GM18907 (cell line): Measurements from ENCODE around the gene ZNF653.
"Not testable (repeated sequence)": the region's sequence is repeated elsewhere in the genome, so short reads cannot be mapped to it uniquely, and the experiment has no call there.

ENCODE experiments used
- ATAC-seq: cut with Tn5 transposase; IDR thresholded peaks from one replicate; pipeline ENCODE4 v1.9.1; 2021; ENCODE audit warnings: mild to moderate bottlenecking, moderate library complexity; ENCODE audit not compliant: unreplicated experiment

The ZNF653 gene

DNA sequence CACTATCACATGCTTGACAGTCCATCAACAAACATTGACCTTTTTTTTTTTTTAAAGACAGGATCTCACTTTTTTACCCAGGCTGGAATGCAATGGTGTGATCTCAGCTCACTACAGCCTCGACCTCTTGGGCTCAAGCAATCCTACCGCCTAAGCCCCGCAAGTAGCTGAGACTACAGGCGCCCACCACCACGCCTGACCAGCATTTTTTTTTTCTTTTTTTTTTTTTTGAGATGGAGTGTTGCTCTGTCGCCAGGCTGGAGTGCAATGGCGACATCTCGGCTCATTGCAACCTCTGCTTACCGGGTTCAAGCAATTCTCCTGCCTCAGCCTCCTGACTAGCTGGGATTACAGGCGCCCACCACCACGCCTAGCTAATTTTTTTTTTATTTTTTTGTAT, 46.7 kb downstream of the ZNF653 start:
- ATAC-seq, result not testable (repeated sequence)

DNA sequence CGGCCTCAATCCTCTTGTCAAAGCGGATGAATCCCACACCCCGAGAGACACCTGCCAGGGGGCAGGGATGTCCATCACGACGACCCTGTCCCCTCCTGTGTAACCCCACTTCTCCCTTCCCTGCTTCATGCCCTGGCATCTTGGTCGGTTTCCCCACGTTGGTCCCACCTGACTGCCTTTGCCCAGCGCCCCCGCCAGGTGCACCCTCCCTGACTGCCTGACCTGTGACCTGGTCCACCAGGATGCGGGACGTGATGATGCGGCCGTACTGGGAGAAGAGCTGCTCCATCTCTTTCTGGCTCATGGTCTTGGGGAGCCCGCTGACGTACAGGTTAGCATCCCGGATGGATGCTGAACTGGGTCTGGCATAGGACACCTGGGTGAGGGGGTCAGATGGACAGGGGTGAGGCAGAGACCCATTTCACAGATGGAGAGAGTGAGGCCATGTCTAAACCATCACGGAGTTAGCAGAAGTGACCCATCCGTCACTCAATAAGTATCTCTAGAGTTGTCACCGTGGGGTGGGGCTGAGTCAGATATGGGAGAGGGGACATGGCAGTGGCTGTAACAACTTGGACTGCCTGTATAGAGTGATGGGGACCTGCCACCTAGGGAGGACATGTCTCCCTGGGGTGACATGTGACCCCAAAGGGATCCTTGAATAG, 47.3 kb downstream of the ZNF653 start:
- ATAC-seq, result no peak

DNA sequence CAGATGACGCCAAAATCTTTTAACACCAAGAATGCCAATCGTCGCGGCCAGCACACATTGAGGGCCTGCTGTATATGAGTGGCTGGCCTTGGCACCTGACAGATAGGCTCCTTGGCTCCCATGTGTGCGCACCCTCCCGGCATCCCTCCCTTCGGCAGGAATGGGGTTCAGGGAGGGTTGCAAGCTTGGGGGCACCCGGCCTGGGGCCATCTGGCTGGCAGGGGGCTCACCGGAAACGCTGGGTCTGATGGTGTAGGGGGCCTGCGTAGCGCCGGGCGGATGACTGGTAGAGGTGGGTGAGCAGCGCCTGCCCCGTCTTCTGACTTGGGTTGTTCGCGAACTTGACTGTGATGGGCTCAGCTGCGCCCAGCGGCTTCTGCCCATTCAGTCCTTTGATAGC, 47.8 kb downstream of the ZNF653 start:
- no peak for ATAC-seq

DNA sequence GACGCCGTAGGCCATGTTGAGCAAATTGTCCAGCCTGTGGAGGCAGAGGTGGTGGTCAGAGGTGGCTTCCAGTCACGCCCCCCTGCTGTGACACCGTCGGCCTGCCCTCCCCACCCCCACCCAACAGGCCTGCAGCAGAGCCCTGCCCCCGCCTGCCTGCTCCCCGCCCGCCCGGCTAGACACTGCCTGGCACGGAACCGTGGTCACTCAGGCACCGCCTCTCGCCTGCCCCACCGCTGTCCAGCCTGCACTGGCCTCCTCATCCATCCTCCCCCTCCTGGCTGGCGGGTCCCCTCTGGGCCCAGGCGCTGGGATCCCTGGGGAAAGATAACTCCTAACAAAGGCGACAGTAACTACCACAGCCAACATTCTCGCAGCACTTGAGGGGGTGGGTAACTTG, 48.5 kb downstream of the ZNF653 start:
- ATAC-seq, result no peak

DNA sequence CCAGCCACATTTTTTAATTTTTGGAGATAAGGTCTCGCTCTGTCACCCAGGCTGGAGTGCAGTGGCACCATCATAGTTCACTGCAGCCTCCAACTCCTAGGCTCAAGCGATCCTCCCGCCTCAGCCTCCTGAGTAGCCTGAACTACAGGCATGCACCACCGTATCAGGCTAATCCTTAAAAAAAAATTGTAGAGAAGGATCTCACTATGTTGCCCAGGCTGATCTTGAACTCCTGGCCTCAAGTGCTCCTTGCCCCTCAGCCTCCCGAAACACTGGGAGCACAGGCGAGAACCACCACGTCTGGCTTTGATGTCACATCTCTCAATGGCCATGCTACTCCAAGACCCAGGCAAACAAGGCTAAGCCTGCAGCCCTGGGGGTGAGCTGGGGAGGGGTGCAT, 49.0 kb downstream of the ZNF653 start:
- ATAC-seq, result no peak

DNA sequence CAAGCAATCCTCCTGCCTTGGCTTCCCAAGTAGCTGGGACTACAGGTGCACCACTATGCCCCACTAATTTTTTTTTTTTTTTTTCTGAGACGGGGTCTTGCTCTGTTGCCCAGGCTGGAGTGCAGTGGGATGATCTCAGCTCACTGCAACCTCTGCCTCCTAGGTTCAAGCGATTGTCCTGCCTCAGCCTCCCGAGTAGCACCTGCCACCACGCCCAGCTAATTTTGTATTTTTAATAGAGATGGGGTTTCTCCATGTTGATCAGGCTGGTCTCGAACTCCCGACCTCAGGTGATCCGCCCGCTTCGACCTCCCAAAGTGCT, 50.4 kb downstream of the ZNF653 start:
- not testable (repeated sequence) for ATAC-seq

DNA sequence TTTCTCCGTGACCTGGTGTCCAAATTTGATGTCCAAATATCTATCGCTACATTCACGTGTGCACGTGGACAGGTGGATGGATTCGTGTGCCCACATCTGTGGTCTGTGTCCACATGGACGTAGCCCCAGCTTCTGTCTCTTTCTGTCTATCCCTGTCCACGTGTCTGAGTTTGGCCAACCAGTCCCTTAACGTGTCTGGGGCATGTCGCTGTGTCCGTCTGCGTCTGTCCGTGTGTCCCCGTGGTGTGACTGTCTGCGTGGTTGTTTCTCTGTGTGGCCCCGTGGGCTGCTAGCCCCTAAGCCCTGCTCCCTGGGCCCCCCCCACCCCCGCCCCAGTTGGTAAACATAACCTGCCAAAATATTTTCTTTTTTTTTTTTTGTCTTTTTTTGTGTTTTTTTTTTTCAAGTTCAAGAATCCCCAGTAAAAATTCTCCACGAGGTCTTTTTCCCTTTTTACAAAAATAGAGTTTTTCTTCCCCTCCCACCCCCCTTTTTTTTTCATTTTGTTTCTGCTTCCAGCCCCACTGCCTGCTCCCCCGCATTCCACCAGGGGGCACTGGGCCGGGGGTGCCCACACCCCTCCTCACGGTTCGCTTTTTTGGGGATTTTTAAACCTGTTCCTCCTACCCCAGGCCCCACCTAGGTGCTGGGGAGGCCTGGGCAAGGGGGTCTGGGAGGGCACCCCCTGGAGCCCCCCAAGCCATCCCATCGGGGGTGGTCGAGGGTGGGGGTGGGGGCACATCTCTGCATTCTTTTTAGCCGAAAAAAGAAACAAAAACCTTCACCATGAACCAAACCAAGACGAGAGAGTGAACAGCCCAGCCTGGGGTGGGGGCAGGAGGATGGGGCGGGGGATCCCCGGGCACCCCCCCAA, 51.9 kb downstream of the ZNF653 start:
- ATAC-seq, result no peak

DNA sequence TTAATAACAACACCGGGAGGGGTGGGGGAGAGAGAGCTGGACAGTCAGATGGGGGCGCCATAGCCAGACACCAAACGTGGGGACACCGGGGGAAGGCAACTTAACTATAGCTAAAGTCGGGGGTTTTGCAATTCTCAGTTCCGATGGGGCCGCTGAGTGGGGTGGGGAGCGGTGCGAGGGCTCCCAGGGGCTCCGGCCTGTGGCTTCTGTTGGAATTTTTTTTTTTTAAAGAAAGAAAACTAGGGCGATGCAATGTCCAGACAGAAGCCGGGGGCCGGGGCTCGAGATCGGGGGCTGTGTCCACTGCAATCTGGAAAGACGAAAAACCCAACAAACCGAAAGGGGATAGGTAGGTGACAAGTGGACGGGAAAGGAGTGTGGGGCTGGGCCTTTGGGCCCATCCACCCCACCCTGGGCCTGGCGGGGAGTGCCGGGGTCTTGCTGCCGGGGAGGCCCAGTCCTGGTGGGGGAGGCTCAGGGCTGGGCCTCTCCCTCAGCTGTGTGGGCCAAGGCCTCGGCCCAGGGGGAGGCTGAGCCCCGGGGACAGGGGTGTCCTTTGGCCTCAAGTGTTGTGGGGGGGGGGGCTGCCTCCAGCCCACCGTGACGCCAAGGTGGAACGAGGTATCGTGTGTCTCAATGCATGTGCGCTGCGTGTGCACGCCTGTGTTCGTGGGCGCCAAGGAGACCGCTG, 52.9 kb downstream of the ZNF653 start:
- ATAC-seq, result no peak

DNA sequence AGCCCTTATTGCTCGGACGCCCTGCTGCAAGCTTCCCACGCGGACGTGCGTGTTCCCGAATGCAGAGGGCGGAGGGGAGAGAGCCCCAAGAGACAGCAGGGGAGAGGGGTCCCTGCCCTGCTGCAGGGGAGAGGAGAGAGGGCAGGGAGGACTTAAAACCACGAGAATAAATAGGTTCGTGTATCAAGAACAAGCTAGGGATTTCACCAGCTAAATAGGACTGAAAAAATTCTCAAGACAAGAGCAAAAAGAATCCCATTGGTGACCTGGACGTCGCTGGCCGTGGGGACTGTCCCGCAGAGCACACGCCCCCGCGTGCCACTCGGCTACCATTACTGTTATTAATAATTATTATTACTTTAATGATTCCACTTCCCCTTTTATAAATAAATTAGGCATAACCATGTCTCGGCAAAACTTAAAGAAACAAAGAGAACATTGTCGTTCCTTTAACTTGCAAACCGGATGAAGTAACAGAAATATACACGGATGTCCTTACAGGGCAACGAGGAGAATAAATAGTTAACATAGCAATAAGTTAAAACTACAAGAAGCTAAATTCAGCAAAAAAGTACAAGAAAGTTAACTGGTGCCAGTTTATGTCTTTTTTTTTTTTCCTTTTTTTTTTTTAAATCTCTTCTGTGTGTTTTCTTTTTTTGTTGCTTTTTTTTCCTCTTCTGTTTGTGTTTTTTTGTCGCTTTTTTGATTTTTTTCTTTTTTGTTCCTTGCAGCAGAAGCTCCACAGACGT, 53.6 kb downstream of the ZNF653 start:
- no peak for ATAC-seq

DNA sequence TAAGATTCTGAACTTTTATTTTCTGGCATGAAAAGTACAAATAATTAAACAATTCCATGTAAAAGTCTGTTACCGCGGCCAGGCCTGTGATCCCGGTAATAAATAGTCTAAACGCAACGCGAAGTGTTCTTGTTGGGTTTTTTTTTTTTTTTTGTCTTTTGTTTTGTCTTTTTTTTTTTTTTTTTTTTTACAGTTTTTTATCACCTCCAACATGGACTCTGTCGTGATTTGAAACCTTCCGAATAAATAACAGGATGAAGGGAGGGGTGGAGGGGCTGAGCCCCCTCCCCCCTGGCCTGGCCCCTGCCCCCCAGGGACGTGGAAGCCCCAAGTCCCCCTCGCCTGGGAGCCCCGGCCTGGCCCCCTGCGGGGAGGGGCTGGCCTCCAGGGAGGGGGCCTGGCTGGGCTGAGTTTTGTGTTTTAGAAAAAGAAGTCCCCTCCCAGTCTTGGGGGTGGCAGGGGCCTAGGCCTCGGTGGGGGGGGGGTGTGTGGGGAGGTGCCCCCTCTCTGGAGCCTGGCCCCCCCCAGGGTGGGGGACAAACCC, 54.2 kb downstream of the ZNF653 start:
- ATAC-seq, result no peak

DNA sequence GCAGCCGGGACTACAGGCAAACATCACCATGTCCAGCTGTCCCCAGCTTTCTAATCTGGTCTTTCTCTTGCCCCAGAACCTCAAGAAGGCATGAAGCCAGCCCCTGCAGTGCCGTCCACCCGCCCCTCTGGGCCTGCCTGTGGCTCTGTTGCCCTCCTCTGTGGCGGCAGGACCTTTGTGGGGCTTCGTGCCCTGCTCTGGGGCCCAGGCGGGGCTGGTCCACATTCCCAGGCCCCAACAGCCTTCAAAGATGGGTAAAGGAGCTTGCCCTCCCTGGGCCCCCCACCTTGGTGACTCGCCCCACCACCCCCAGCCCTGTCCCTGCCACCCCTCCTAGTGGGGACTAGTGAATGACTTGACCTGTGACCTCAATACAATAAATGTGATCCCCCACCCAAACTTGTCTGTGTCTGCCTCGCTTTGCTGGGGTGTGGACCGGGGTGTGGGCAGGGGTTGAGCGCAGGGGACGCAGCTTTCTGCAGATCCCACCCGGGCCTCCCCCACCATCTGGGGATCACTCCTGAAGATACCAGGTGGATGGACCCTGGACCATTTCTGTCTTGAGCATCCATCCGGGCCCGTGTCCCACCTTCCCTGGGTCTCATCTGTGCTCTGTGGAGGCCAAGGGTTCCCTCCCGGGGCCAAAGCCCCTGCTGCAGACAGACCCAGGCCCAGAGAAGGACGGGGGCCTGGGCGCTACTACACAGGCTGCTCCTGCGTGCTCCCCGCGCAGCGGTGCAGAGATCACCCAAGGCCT, 54.9 kb downstream of the ZNF653 start:
- no peak for ATAC-seq

DNA sequence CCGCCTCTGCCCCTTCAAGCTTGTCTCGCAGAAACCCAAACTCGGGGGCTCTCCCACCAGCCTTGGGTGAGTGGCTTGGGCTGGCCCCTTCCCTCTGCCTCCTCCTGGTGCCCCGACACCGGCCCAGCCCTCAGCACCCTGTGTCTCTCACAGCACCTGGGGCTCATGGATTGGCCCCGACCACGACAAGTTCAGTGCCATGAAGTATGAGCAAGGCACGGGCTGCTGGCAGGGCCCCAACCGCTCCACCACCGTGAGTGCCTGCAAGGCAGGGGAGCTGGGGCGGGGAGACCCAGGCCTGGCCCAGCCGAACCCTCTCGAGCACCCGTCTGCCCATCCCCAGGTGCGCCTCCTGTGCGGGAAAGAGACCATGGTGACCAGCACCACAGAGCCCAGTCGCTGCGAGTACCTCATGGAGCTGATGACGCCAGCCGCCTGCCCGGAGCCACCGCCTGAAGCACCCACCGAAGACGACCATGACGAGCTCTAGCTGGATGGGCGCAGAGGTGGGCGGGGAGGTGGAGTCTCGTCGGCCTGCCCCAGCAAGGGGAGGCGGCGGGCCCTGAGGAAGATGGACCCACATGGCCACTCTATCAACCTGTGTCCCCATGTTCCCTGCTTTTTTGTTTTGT, 56.6 kb downstream of the ZNF653 start:
- no peak for ATAC-seq

DNA sequence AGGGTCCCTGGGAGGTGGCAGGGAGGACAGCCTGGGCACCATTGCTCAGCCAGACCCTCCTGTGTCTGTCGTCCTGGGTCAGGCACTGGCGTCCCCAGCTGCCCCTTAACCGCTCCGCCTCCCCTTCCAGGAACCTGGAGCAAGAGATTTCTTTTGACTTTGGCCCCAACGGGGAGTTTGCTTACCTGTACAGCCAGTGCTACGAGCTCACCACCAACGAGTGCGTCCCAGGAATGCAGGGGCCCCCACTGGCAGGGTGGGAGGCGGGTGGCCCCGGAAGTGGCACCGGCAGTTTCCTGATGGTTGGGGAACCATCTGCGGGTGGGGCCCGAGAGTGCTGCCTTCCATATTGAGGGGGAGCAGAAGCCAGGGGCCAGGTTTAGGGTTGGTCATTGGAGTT, 57.2 kb downstream of the ZNF653 start:
- no peak for ATAC-seq

DNA sequence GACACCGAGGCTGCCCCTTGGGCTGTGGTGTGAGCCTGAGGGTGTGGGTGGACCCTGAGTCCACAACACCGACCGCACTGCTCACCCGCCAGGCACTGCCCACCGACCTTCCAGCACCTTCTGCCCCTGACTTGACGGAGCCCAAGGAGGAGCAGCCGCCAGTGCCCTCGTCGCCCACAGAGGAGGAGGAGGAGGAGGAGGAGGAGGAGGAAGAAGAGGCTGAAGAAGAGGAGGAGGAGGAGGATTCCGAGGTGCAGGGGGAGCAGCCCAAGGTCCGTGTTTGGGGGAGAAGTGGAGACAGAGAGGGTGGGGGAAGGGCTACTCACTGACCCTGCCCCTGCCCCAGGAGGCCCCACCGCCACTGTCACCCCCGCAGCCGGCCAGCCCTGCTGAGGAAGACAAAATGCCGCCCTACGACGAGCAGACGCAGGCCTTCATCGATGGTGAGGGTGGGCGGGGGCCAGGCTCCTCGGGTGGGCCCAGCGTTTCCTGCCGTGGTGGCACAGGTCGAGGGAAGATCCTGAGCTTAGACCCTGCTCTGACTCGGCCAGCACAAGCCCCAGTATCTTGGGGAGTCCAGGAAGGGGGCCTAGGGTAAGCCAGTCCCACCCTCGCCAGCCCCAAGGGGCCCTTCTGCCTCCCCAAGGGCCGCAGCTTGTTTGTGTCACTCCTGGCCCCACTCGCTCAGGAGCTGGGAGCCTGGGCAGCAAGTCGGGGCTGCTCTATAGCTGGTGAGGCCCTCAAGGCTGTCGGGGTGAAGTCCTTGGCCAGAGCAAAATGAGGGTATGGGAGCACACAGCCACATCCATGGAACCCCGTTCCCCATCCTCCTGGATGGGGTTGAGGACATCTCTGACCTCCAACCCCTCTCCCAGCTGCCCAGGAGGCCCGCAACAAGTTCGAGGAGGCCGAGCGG, 58.0 kb downstream of the ZNF653 start:
- no peak for ATAC-seq

DNA sequence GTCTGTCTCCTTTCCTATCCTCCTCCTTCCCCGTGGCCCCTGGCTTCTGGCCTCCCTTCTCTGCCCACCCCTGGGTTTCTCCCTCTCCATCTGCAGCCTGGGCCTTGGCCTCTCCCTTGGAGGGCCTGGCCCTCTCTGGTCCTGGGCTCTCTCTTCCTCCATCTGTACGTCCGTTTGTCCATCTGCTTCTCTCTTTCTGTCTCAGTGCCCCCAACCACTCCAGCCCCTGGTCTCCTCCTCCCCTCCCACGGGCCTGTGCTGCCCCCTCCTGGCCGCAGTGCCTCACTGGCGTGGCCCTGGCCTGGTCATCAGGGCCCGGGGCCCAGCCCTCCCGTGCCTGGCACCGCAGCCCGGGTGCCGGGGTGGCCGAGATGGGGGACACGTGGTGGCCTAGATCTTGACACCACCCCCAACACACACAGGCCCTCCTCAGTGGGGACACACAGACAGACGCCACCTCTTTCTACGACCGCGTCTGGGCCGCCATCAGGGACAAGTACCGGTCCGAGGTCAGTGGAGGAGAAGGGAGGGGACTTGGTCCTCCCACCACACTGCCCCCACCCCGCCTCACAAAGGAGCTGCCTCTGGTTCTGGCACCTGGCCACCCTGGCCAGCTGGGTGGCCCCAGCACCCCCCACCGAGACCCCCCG, 58.9 kb downstream of the ZNF653 start:
- no peak for ATAC-seq

DNA sequence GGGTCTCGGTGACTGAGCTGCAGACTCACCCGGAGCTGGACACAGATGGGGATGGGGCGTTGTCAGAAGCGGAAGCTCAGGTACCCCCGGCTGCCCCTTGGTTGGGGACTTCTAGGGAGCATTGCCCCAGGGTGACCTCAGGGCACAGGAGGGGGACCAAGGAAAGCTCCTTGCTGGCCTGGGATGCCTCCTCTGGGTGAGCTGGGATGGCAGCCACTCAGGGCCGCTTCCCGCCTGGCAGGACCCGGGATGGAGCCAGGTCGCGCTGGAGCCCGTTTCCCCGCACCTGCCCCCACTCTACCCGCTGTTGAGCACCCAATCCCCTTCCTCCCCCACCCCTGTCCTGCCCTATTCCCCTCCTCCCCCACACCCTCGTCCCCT, 59.4 kb downstream of the ZNF653 start:
- ATAC-seq, result no peak

DNA sequence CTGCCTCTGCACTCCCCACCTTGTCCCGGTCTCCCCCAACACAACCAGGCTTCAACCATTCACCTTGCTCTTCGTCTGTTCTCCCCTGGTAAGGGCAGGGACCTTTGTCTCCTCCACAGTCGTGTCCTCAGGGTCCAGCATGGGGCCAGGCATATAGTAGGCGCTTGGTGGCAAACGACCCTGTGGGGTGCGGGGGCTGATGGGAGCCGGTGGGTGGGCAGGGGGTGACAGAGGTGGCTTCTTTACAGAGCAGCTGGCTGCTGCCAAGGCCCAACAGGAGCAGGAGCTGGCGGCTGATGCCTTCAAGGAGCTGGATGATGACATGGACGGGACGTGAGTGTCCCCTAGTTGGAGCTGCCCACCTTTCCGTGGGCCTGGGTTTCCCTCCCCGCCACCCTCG, 60.5 kb downstream of the ZNF653 start:
- ATAC-seq, result no peak

DNA sequence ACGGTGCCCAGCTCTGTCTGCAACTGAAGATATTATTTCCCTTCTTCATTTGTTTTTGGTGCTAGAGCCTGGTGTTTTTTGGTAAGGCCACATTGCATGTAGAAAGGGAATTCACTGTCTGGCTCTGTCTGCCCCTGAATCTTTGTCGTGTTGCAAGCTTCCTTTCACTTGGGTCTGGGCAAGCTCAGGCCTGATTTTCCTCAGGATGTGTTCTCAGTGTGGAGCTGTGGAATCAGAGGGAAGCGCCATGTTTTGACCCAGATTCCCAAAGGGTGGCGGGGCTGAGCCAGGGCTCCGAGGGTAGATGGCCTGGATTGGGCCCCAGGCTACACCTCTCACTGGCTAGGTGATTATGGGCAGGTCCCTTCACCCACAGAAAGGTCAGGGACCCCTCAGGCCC, 61.6 kb downstream of the ZNF653 start:
- no peak for ATAC-seq
